Activated CD8-positive, alpha-beta memory T cell treated with anti-CD3 and anti-CD28 coated beads, Interleukin-2, amount 10 ng/mL, durations not matched to agents 7 days and 5 days (primary cell): Measurements from ENCODE around the gene OPA1. TPM values are rescaled to one million over a fixed set of nuclear protein-coding genes. Genes with fewer than 3 reads are reported as not detected.

Source experiments
- ATAC-seq: fragments of 150-1000 bp; cut with Tn5 transposase; one replicate; pipeline ENCODE4 v1.10.0; 2021; ENCODE audit warnings: moderate library complexity
- CTCF ChIA-PET: fragments of 350-600 bp; sonication (Branson Sonifier 250); formaldehyde crosslinking; loops from one replicate; lab custom pipeline; 2021; ENCODE audit warnings: antibody characterized with exemption; lab: Charles Lee
- DNase-seq: peaks from one replicate; pipeline ENCODE4 v3.0.0-alpha.2; 2020
- H3K27ac Mint-ChIP-seq: one replicate; pipeline ENCODE4 v1.8.0; 2021; ENCODE audit warnings: mild to moderate bottlenecking, mixed read lengths
- H3K27me3 Mint-ChIP-seq: one replicate; pipeline ENCODE4 v1.8.0; 2021; ENCODE audit warnings: mixed read lengths
- H3K36me3 Mint-ChIP-seq: one replicate; pipeline ENCODE4 v1.8.0; 2021; ENCODE audit warnings: mild to moderate bottlenecking, mixed read lengths
- H3K4me1 Mint-ChIP-seq: one replicate; pipeline ENCODE4 v1.8.0; 2021; ENCODE audit warnings: mixed read lengths
- H3K4me3 Mint-ChIP-seq: one replicate; pipeline ENCODE4 v1.8.0; 2021; ENCODE audit warnings: mild to moderate bottlenecking, moderate library complexity, mixed read lengths
- H3K9me3 Mint-ChIP-seq: one replicate; pipeline ENCODE4 v1.8.0; 2022; ENCODE audit warnings: low read depth, mixed read lengths
- total RNA-seq, 2 experiments: library from RNA; stranded (reverse); gene quantifications; one replicate each; pipeline ENCODE4 v1.2.3, GENCODE V29; 2021

Gene OPA1
- total RNA-seq, 2 experiments from 2014 or later, result 56.5 to 61.7 TPM

DNA sequence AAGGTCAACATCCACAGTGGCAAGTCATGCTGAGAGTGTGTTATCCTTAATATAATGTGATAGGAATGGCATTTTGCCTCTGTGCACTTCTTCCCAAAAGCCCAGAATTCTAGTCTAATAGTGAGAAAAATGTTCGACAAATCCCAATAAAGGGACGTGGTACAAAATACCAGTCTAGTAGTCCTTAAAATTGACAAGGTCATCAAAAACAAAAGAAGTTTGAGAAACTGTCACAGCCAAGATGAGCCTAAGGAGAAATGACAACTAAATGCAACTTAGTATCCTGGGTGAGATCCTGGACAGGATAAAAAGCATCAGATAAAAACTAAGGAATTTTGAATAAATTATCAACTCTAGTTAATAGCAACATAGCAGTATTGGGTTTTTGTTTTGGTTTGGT, 23.9 kb upstream of the OPA1 start:
- no peaks in the 10 kb centered on the region for H3K36me3 Mint-ChIP-seq
- no peak overlapping the region for H3K27ac Mint-ChIP-seq
- H3K4me3 Mint-ChIP-seq, result no peak overlapping the region
- H3K4me1 Mint-ChIP-seq, result no peaks in the 10 kb centered on the region
- no peak for DNase-seq
- ATAC-seq, result no peak
- no peaks in the 10 kb centered on the region for H3K9me3 Mint-ChIP-seq
- CTCF ChIA-PET, result no interaction called here
- H3K27me3 Mint-ChIP-seq, result no peaks in the 10 kb centered on the region

DNA sequence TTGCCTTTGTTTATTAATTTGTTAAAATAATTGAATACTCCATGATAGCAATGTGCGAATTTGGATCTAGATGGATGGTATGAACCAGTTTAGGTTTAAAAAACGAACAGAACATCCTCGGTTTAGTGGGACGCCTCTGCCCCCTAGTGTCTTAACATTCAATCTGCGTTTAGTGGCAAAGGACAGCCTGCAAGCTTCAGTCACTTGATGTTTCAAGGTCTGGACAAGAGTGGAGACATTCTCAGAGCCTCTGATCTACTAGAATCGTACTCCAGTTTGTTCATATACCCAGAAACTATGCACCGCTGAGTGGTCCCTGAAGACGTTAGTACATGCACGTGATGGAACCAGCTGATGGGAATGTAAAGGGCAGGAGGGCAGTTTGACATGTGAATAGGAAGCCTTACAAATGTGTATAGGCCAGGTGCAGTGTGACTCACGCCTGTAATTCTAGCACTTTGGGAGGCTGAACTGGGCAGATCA, 20.5 kb upstream of the OPA1 start:
- DNase-seq (peak; percentile 62), ATAC-seq (peak; percentile 60)
- Mint-ChIP-seq H3K27me3 (no peaks in the 10 kb centered on the region), H3K4me1 (no peaks in the 10 kb centered on the region), H3K27ac (no peak overlapping the region), H3K36me3 (no peaks in the 10 kb centered on the region), H3K9me3 (no peaks in the 10 kb centered on the region), H3K4me3 (no peak overlapping the region)
- CTCF ChIA-PET, result interaction anchor here (0.9 to 1.8 kb wide), 7 partner anchors 20 to 759 kb away, joined by 4 to 11 read pairs (median 5); no protein-coding TSS in a partner anchor

DNA sequence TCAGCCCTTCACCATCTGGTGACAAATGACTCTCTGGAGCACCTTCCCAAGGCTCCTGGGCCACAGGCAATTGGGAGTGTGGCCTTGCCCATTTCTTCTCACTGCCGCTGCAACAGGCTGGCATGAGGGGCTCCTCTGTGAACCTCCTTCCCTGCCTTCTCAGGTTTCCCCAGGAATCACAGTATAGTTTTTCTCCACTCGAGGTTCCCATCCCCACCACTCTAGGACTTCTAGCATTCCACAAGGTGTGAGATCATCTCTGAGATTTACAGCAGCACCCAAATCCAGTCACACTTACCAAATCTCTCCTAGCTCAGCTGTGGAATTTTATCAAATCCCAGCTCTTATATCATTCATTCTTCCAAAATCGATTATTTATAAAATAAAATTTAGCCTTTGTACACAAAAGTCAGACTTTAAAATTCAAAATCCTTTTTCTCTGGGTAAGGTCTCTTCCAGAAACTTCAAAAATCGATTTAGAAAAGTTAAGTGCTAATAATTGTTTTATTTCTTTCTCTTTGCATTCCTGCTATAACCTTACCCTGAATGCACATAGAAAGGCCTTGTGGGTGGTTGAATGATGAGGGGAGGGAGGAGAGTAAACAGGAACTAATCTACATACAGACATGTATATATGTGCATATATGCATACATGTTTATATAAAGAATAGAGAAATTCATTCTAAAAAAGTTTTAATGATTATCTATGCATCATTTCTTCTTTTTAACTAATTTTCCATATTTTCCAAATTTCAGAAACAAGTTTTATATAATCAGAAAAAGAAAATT, 19.4 kb upstream of the OPA1 start:
- ATAC-seq (no peak), DNase-seq (no peak)
- no peak overlapping the region for H3K4me3 Mint-ChIP-seq
- no peak overlapping the region for H3K27ac Mint-ChIP-seq
- no peaks in the 10 kb centered on the region for H3K4me1 Mint-ChIP-seq
- CTCF ChIA-PET, result interaction anchor here (0.9 to 1.8 kb wide), 4 partner anchors 111 to 760 kb away, joined by 4 to 11 read pairs (median 8); no protein-coding TSS in a partner anchor
- no peaks in the 10 kb centered on the region for H3K36me3 Mint-ChIP-seq
- H3K9me3 Mint-ChIP-seq, result no peaks in the 10 kb centered on the region
- H3K27me3 Mint-ChIP-seq, result no peaks in the 10 kb centered on the region

DNA sequence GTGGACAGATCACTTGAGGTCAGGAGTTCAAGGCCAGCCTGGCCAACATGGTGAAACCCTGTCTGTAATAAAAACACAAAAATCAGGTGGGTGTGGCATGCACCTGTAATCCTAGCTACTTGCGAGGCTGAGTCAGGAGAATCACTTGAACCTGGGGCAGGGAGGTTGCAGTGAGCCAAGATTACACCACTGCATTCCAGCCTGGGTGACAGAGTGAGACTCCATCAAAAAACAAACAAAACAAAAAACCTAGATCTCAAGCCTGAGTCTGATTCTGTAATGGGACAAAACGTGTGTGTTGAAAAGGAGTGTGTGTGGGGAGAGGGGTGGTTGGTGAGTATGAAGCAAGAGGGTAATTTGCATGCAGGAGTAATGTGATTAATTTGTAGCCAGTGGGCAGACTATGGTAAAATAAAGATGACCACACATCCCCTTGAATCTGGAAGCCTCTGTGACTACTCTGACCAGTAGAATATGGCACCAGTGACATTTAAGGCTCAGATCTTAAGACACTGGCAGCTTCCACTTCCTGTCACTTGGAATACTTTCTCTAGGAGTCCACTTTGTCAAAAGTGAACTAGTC, 18.4 kb upstream of the OPA1 start:
- CTCF ChIA-PET, result no interaction called here
- ATAC-seq, result no peak
- no peaks in the 10 kb centered on the region for H3K4me1 Mint-ChIP-seq
- DNase-seq, result no peak
- H3K27me3 Mint-ChIP-seq, result no peaks in the 10 kb centered on the region
- H3K36me3 Mint-ChIP-seq, result no peaks in the 10 kb centered on the region
- H3K4me3 Mint-ChIP-seq, result no peak overlapping the region
- H3K9me3 Mint-ChIP-seq, result no peaks in the 10 kb centered on the region
- no peak overlapping the region for H3K27ac Mint-ChIP-seq

DNA sequence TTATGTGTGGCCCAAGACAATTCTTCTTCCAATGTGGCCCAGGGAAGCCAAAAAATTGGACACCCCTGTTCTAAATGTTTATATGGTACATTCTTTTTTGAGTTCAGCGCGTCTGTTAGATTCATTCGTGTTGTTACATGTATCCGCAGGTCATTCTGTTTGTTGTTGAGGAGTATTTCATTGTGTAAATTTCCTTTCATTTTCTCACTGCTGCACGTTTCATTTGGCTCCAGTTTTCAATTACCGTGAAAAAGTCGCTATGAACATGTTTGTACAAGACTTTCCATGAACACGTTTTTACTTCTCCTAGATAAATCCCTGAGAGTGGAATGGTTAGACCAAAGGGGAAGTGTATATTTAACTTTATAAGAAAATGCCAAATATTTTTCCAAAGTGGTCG, 7.5 kb upstream of the OPA1 start:
- CTCF ChIA-PET, result no interaction called here
- Mint-ChIP-seq H3K4me3 (no peak overlapping the region), H3K4me1 (peaks cover 4% of the 10 kb centered on the region), H3K9me3 (no peaks in the 10 kb centered on the region), H3K27me3 (no peaks in the 10 kb centered on the region), H3K27ac (no peak overlapping the region), H3K36me3 (peaks cover 6% of the 10 kb centered on the region)
- ATAC-seq, result no peak
- DNase-seq, result no peak

DNA sequence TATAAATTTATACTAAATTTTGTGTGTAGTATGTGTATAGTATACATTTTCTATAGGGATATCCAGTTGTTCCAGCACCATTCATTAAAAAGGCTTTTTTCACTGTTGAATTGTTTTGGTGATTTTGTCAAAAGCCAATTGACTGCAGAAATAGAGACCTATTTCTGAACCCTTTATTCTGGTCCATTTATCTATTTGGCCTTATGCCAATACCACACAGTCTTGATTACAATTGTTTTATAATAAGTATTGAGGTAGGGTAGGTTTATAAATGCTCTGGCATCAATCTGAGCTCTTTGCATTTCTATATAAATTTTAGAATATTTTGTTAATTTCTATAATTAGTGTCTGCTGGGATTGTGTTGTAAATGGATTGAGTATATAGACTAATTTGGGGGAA, 6.5 kb upstream of the OPA1 start:
- H3K36me3 Mint-ChIP-seq, result peaks cover 6% of the 10 kb centered on the region
- CTCF ChIA-PET, result no interaction called here
- H3K9me3 Mint-ChIP-seq, result no peaks in the 10 kb centered on the region
- H3K4me3 Mint-ChIP-seq, result no peak overlapping the region
- DNase-seq, result no peak
- H3K27me3 Mint-ChIP-seq, result no peaks in the 10 kb centered on the region
- no peak for ATAC-seq
- H3K27ac Mint-ChIP-seq, result no peak overlapping the region
- peaks cover 6% of the 10 kb centered on the region for H3K4me1 Mint-ChIP-seq

DNA sequence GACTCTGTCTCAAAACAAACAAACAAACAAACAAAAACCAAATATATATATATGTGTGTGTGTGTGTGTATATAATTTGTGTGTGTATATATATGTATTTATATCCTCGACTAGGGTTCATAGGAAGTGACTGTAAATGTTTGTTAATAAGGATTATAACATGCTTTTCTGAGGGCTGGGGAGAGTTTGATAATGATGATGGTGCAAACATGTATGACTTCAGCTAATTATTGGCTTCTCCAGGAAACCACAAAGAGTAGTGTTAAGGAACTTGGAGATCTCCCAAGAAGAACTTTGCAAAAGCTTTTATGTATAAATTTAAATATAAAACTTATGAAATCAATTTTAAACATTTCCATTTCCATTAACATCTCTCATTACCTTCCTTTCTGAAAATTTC, 3.9 kb upstream of the OPA1 start:
- no peaks in the 10 kb centered on the region for H3K9me3 Mint-ChIP-seq
- H3K4me1 Mint-ChIP-seq, result peaks cover 22% of the 10 kb centered on the region
- peaks cover 9% of the 10 kb centered on the region for H3K36me3 Mint-ChIP-seq
- no peaks in the 10 kb centered on the region for H3K27me3 Mint-ChIP-seq
- DNase-seq (no peak), ATAC-seq (no peak)
- no peak overlapping the region for H3K27ac Mint-ChIP-seq
- CTCF ChIA-PET, result no interaction called here
- H3K4me3 Mint-ChIP-seq, result no peak overlapping the region

DNA sequence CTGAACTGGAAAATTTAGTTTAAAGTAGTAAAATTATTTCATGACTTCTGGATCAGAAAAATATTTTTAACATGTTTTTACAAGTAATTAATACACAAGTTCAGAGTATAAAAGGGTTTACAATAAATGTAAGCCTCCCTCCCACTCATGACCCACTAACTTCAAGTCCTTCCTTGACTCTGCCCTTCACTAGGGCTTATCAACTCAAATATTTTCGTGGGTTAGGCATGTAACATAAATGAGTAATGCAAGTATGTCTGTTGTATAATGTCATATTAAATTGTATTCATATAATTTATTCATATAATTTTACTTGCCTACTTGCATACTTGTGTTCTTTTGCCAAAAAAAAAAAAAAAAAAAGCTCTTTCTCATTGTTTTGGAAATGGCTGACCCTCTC, 3.4 kb upstream of the OPA1 start:
- H3K9me3 Mint-ChIP-seq, result no peaks in the 10 kb centered on the region
- H3K27me3 Mint-ChIP-seq, result no peaks in the 10 kb centered on the region
- H3K4me1 Mint-ChIP-seq, result peaks cover 25% of the 10 kb centered on the region
- no peak overlapping the region for H3K4me3 Mint-ChIP-seq
- DNase-seq, result no peak
- CTCF ChIA-PET, result no interaction called here
- no peak overlapping the region for H3K27ac Mint-ChIP-seq
- H3K36me3 Mint-ChIP-seq, result peaks cover 9% of the 10 kb centered on the region
- ATAC-seq, result no peak

DNA sequence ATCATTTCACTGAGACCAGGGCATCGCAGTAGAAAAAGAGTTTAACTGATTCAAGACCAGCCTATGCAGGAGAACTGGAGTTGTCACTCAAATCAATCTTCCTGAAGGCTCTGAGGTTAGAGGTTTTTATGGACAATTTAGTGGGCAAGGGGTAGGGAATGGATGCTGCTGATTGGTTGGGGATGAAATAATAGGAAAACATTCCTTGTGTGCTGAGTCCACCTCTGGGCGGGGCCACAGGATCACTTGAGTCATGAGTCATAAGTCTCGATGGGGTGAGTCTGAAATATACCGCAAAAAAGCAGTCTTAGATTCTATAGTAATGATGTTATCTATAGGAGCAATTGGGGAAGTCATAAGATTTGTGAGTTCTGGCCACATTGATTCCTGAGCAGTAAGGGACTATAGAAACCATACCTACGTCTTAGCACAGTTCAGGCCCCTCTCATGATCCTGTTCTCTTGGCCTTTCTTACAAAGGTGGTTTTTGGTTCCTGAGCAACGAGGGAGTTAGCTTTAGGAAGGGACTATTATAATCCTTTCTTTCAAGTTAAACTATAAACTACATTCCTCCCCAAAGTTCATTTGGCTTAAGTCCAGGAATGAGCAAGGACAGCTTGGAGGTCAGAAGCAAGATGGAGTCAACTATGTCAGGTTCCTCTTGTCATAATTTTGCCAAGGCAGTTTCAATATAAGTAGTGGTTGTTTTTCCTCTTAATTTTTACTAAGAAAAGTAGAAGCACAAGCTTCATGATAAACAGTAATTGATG, 2.7 kb upstream of the OPA1 start:
- H3K4me1 Mint-ChIP-seq, result peaks cover 31% of the 10 kb centered on the region
- H3K27ac Mint-ChIP-seq, result no peak overlapping the region
- no peaks in the 10 kb centered on the region for H3K27me3 Mint-ChIP-seq
- peaks cover 9% of the 10 kb centered on the region for H3K36me3 Mint-ChIP-seq
- ATAC-seq (no peak), DNase-seq (no peak)
- CTCF ChIA-PET, result no interaction called here
- no peak overlapping the region for H3K4me3 Mint-ChIP-seq
- H3K9me3 Mint-ChIP-seq, result no peaks in the 10 kb centered on the region

DNA sequence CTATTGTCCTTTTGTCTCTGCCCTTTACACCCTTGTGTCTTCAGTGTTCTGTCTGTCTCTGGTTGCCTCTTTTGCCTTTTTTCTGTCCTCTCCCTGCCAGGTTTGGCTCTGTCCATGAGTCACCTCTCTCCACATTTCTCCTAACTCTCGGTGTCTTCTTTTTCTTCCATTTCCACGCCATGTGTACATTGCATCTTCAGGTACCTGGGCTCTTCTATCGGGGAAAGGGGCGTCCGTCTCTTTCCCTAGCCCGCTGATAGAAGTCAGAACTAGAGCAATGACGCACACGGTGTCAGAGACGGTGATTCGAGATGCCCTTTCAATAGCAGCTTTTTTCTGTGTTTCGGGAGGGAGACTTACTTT, 641 bp downstream of the OPA1 start:
- Mint-ChIP-seq H3K9me3 (no peaks in the 10 kb centered on the region), H3K4me1 (peaks cover 51% of the 10 kb centered on the region), H3K4me3 (peak overlapping the region; percentile 98), H3K36me3 (peaks cover 27% of the 10 kb centered on the region), H3K27me3 (no peaks in the 10 kb centered on the region), H3K27ac (peak overlapping the region; percentile 95)
- ATAC-seq (peak; percentile 37), DNase-seq (peak; percentile 71)
- CTCF ChIA-PET, result no interaction called here

DNA sequence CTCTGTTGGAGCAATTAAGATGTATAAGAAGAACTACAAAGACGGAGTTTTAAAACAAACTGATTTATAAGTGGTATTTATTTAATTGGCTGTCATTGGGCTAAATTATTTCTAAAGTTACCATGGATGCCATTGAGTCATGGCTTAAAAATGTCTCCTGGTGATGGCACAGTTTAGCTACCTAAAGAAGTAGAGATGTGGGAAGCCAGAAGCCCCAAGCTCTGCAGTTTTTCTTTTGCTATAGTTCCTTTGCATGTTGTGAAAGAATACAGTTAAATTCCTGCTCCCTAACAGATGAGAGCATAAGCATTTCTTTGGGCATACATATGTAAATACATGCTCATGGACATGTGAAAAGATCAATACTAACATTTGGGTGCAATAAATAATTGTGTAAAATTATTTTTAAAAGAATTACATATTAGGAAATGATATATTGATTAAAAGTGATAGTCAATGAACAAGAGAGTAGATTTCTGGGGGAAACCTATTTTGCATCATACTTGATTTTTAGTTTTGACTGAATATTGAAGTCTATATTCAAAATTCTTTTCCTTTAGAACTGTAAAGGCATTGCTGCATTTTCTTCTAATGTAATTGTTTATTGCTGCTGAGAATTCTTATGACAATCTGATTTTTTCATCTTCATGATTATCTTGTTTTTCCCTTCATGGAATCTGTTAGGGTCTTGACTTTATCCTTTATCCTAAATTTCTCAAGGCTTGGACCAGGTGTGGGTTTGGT, 2.1 kb downstream of the OPA1 start:
- CTCF ChIA-PET, result no interaction called here
- H3K27me3 Mint-ChIP-seq, result no peaks in the 10 kb centered on the region
- peak overlapping the region; percentile 98 for H3K4me3 Mint-ChIP-seq
- peaks cover 36% of the 10 kb centered on the region for H3K36me3 Mint-ChIP-seq
- DNase-seq, result no peak
- H3K27ac Mint-ChIP-seq, result no peak overlapping the region
- peaks cover 61% of the 10 kb centered on the region for H3K4me1 Mint-ChIP-seq
- ATAC-seq, result no peak
- no peaks in the 10 kb centered on the region for H3K9me3 Mint-ChIP-seq

DNA sequence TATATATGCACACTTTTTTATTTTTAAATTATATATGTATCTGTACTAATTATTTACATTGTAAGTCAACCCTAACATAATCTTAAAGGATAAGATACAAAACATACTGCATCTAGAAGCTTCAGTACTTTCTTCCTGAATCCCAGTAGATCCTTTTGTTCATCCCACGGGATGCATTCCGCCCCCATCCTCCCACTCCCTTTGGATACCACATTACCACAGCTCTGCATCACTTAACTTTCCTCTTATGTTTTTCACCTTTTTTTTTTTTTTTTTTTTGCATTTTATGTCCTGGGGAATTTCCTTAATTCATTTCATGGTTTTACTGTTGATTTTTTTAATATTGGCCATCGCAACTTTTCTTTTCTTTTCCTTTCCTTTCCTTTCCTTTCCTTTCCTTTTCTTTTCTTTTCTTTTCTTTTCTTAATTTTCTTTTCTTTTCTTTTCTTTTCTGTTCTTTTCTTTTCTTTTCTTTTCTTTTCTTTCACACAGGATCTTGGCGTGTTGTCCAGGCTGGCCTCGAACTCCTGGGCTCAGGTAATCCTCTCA, 3.0 kb downstream of the OPA1 start:
- Mint-ChIP-seq H3K4me3 (peak overlapping the region; percentile 30), H3K9me3 (no peaks in the 10 kb centered on the region), H3K27me3 (no peaks in the 10 kb centered on the region), H3K36me3 (peaks cover 35% of the 10 kb centered on the region), H3K4me1 (peaks cover 61% of the 10 kb centered on the region), H3K27ac (no peak overlapping the region)
- CTCF ChIA-PET, result no interaction called here
- no peak for DNase-seq
- no peak for ATAC-seq

DNA sequence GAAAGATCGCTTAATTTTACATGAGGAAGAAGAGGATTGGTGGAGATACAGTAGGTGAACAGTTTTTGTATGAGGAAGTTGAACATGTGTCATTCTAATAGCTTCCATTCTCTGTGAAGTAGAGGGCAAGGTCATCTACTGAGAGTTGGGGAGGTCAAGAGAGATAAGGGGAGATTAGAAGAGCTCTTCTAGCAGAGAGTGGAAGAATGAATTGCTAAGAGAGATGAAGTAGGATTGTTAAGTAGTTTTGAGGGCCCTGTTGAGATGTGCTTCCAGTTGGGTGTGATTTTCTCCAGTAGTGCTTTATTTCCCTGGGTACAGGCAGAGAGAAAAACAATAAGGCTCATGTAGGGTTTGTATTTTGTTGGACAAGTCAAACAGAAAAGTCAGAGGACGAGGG, 5.2 kb downstream of the OPA1 start:
- peaks cover 47% of the 10 kb centered on the region for H3K4me1 Mint-ChIP-seq
- H3K4me3 Mint-ChIP-seq, result no peak overlapping the region
- peaks cover 38% of the 10 kb centered on the region for H3K36me3 Mint-ChIP-seq
- no peaks in the 10 kb centered on the region for H3K27me3 Mint-ChIP-seq
- no peak overlapping the region for H3K27ac Mint-ChIP-seq
- H3K9me3 Mint-ChIP-seq, result no peaks in the 10 kb centered on the region
- ATAC-seq, result no peak
- CTCF ChIA-PET, result interaction anchor here (0.6 to 1.7 kb wide), 2 partner anchors 19 to 155 kb away, joined by 3 to 4 read pairs; no protein-coding TSS in a partner anchor
- DNase-seq, result no peak
